GM23248 (cell line): ENCODE measurements around the gene AKAP7. TPM values are rescaled to one million over a fixed set of nuclear protein-coding genes. Genes with fewer than 3 reads are reported as not detected.

Source experiments
- DNase-seq: peaks from one replicate; pipeline ENCODE4 v3.0.0-alpha.2; 2015
- H2AFZ ChIP-seq: fragments of 200-600 bp; sonication (generic); 2 replicates; pipeline ENCODE4 v1.6.1; 2016; ENCODE audit warnings: antibody characterized with exemption
- H3F3A ChIP-seq: fragments of 200-600 bp; sonication (generic); 2 replicates; pipeline ENCODE4 v1.6.1; 2016; ENCODE audit warnings: mild to moderate bottlenecking, antibody characterized with exemption, mixed run types; ENCODE audit not compliant: insufficient read depth
- H3K27ac ChIP-seq: fragments of 200-600 bp; sonication (generic); 2 replicates; pipeline ENCODE4 v1.5.1; 2016; ENCODE audit warnings: mild to moderate bottlenecking
- H3K27me3 ChIP-seq: fragments of 200-600 bp; sonication (generic); replicated peaks from 2 replicates; pipeline ENCODE4 v1.6.1; 2016; ENCODE audit warnings: mild to moderate bottlenecking; ENCODE audit not compliant: insufficient read depth
- H3K36me3 ChIP-seq: fragments of 200-600 bp; sonication (generic); 2 replicates; pipeline ENCODE4 v1.6.1; 2016; ENCODE audit warnings: low read depth, mild to moderate bottlenecking
- H3K4me1 ChIP-seq: fragments of 200-600 bp; sonication (generic); 2 replicates; pipeline ENCODE4 v1.6.1; 2016; ENCODE audit warnings: mild to moderate bottlenecking; ENCODE audit not compliant: insufficient read depth
- H3K4me2 ChIP-seq: fragments of 200-600 bp; sonication (generic); one replicate; pipeline ENCODE4 v1.6.1; 2016; ENCODE audit warnings: mild to moderate bottlenecking; ENCODE audit not compliant: unreplicated experiment
- H3K4me3 ChIP-seq: fragments of 200-600 bp; sonication (generic); 2 replicates; pipeline ENCODE4 v1.5.1; 2016; ENCODE audit warnings: mild to moderate bottlenecking
- H3K79me2 ChIP-seq: fragments of 200-600 bp; sonication (generic); 2 replicates; pipeline ENCODE4 v1.6.1; 2016; ENCODE audit warnings: mild to moderate bottlenecking; ENCODE audit not compliant: insufficient read depth
- H3K9ac ChIP-seq: fragments of 200-600 bp; sonication (generic); 2 replicates; pipeline ENCODE4 v1.6.1; 2016; ENCODE audit warnings: mild to moderate bottlenecking
- H3K9me2 ChIP-seq: fragments of 200-600 bp; sonication (generic); 2 replicates; pipeline ENCODE4 v1.6.1; 2016; ENCODE audit warnings: mixed run types, mild to moderate bottlenecking, moderate library complexity; ENCODE audit not compliant: insufficient read depth
- H3K9me3 ChIP-seq: fragments of 200-600 bp; sonication (generic); one replicate; pipeline ENCODE4 v1.6.1; 2017; ENCODE audit warnings: low read depth
- H4K20me1 ChIP-seq: fragments of 200-600 bp; sonication (generic); 2 replicates; pipeline ENCODE4 v1.6.0; 2016; ENCODE audit not compliant: insufficient read depth
- EZH2 ChIP-seq: fragments of 200-600 bp; sonication (generic); IDR thresholded peaks from 2 replicates; pipeline ENCODE4 v1.6.1; 2018; ENCODE audit warnings: antibody characterized with exemption, mild to moderate bottlenecking; ENCODE audit not compliant: insufficient read depth, poor library complexity, severe bottlenecking
- EZH2phosphoT487 ChIP-seq: fragments of 200-600 bp; sonication (generic); IDR thresholded peaks from 2 replicates; pipeline ENCODE4 v1.6.1; 2018; ENCODE audit warnings: antibody characterized with exemption, moderate library complexity, mild to moderate bottlenecking, low read depth; ENCODE audit not compliant: insufficient read depth
- WGBS, 2 experiments: methylation state at CpG; one replicate each; pipeline ENCODE4 v1.1.6; 2015 to 2017; ENCODE audit warnings: low lambda C conversion rate in 2 of 2, low coverage in 1 of 2; ENCODE audit errors: missing lambda C conversion rate in 2 of 2; 5-methylcytosine and 5-hydroxymethylcytosine counted together
- in situ Hi-C: fragments of 300-500 bp; cut with MboI; formaldehyde crosslinking; loops from 2 replicates; pipeline ENCODE4 v1.15.0; 2020
- polyA plus RNA-seq: library from polyadenylated mRNA; unstranded; fragments of >200 nt; fragmentation: Nextera tagmentation; extraction: Ambion mirVana; gene quantifications from 2 replicates; pipeline ENCODE4 v1.2.1, GENCODE V29; 2016
- total RNA-seq: library from RNA; depleted of rRNA; stranded (reverse); fragments of >200 nt; shearing (Covaris generic); gene quantifications from 2 replicates; pipeline ENCODE4 v1.2.3, GENCODE V29; 2014

The AKAP7 gene
- total and polyA plus RNA-seq, 2 experiments from 2014 or later: 3.2 to 8.2 TPM

GRCh38 chr6:131191590-131191989, 56.3 kb downstream of the AKAP7 start:
- no peak overlapping the region for H3K9ac ChIP-seq
- H3K4me1 ChIP-seq: no peaks in the 10 kb centered on the region
- in situ Hi-C loops: no loop called here
- WGBS, 2 experiments: 81 to 84% methylated on average over 3 of the region's 3 CpGs
- no peaks in the 10 kb centered on the region for H3F3A ChIP-seq
- H2AFZ ChIP-seq: no peak overlapping the region
- H4K20me1 ChIP-seq: no peaks in the 10 kb centered on the region
- no peaks in the 10 kb centered on the region for H3K79me2 ChIP-seq
- DNase-seq: no peak
- no peaks in the 10 kb centered on the region for H3K9me2 ChIP-seq
- no peaks in the 10 kb centered on the region for H3K36me3 ChIP-seq
- H3K4me3 ChIP-seq: no peak overlapping the region
- no peak overlapping the region for H3K4me2 ChIP-seq
- no peak overlapping the region for H3K27ac ChIP-seq
- TF ChIP-seq EZH2phosphoT487 (no peak), EZH2 (no peak)
- H3K27me3 ChIP-seq: no peaks in the 10 kb centered on the region
- peaks cover 6% of the 10 kb centered on the region for H3K9me3 ChIP-seq

GRCh38 chr6:131197716-131198115, 62.4 kb downstream of the AKAP7 start:
- H3K4me3 ChIP-seq: no peak overlapping the region
- H3K4me1 ChIP-seq: no peaks in the 10 kb centered on the region
- H3K79me2 ChIP-seq: no peaks in the 10 kb centered on the region
- H3K9ac ChIP-seq: no peak overlapping the region
- in situ Hi-C loops: no loop called here
- no peak overlapping the region for H3K4me2 ChIP-seq
- no peaks in the 10 kb centered on the region for H4K20me1 ChIP-seq
- H3K27me3 ChIP-seq: no peaks in the 10 kb centered on the region
- H3K9me3 ChIP-seq: no peaks in the 10 kb centered on the region
- H3K9me2 ChIP-seq: no peaks in the 10 kb centered on the region
- TF ChIP-seq EZH2phosphoT487 (no peak), EZH2 (no peak)
- H3K27ac ChIP-seq: no peak overlapping the region
- WGBS, 2 experiments: 64 to 73% methylated on average over 8 of the region's 8 CpGs
- H3F3A ChIP-seq: no peaks in the 10 kb centered on the region
- no peaks in the 10 kb centered on the region for H3K36me3 ChIP-seq
- no peak for DNase-seq
- no peak overlapping the region for H2AFZ ChIP-seq

GRCh38 chr6:131199568-131200272, 64.5 kb downstream of the AKAP7 start:
- Histone ChIP-seq H3K4me2 (no peak overlapping the region), H3K79me2 (no peaks in the 10 kb centered on the region), H3K9me3 (no peaks in the 10 kb centered on the region), H3K9ac (no peak overlapping the region), H3K36me3 (no peaks in the 10 kb centered on the region), H3K27ac (no peak overlapping the region), H3K9me2 (no peaks in the 10 kb centered on the region), H3K4me1 (no peaks in the 10 kb centered on the region), H2AFZ (peak overlapping the region; percentile 13; the same call in 1 of the 2 replicates), H3K27me3 (no peaks in the 10 kb centered on the region), H3F3A (no peaks in the 10 kb centered on the region), H3K4me3 (no peak overlapping the region), H4K20me1 (no peaks in the 10 kb centered on the region)
- WGBS, 2 experiments: 57 to 62% methylated on average over 10 of the region's 10 CpGs
- in situ Hi-C loops: no loop called here
- DNase-seq: peak; percentile 77
- TF ChIP-seq EZH2phosphoT487: no peak
- TF ChIP-seq EZH2: no peak

- Histone ChIP-seq H3K9me2 (no peaks in the 10 kb centered on the region), H3F3A (no peaks in the 10 kb centered on the region), H3K4me2 (no peak overlapping the region), H4K20me1 (no peaks in the 10 kb centered on the region), H3K4me1 (peaks cover 6% of the 10 kb centered on the region), H3K9ac (no peak overlapping the region), H3K79me2 (no peaks in the 10 kb centered on the region), H2AFZ (no peak overlapping the region), H3K27ac (no peak overlapping the region), H3K4me3 (no peak overlapping the region), H3K27me3 (no peaks in the 10 kb centered on the region), H3K36me3 (no peaks in the 10 kb centered on the region), H3K9me3 (no peaks in the 10 kb centered on the region)
- TF ChIP-seq EZH2: no peak
- no peak for DNase-seq
- 85 to 89% methylated on average over 3 of the region's 3 CpGs for WGBS, 2 experiments
- in situ Hi-C loops: no loop called here
Measured at GRCh38 chr6:131205481-131206244, 70.4 kb downstream of the AKAP7 start.
